NCI-H748 (cell line): ENCODE data around the gene KCTD15.
A peak's percentile ranks its signal among the peaks of the same experiment; 100 is the strongest.

Experiments
- DNase-seq: peaks from one replicate; lab custom pipeline; 2025; ENCODE audit not compliant: unreplicated experiment; lab: John Stamatoyannopoulos, UW

Gene KCTD15

DNA sequence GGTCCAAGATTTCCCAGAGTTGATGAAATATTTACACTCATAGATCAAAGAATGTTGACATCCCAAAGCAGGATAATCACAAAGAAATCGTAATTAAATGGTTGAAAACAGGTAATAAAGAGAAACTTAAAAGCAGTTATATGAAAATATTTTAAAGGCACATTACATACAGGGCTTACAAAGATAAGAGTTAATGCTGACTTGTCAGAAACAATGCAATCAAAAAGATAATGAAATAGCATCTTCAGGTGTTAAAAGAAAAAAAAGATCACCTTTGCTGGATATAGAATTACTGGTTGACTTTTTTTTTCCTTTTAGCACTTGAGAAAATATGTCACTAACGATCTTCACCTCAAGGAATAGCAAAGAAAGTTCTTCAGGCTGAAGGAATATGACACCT lies 48.8 kb downstream of the KCTD15 start:
- DNase-seq = no peak

GRCh38 chr19:33849551-33850147 lies 53.0 kb downstream of the KCTD15 start:
- DNase-seq = no peak

GRCh38 chr19:33859016-33859415 lies 62.3 kb downstream of the KCTD15 start:
- DNase-seq = peak; percentile 40

DNA sequence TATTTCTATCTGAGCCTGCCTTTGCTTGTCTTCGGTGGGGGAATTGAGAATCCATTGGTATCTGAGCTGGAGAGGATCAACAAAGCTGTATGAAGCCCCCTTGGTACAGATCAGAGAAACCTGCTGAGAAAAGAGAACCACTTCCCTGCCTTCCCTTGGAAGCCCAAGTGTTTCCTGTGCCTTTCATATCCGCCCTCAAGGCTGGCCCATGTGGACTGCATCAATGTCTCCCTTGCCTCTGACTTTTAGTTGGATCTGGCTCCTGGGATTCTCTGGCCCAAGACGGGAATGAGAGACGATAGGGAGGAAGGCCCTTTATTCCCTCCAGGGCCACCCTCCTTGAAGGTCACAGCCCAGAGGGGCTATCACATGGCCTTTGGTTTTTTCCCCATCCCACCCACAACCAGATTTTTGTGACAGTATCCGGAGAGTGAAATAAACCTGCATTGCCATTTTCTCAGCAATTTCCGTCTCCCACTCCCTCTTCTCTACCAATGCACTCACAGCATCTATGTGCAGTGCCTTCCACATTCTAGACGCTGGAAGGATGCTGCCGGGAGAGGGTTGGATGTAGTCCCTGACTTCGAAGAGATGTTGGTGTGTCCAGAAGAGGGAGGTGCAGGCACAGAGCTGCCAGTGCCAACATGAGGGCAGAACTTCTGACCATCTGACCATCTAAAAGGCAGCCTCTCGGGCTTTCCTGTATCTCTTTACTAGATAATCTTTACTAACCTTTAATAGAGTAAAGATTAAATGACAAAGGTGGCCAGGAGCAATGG lies 63.8 kb downstream of the KCTD15 start:
- DNase-seq = no peak

DNA sequence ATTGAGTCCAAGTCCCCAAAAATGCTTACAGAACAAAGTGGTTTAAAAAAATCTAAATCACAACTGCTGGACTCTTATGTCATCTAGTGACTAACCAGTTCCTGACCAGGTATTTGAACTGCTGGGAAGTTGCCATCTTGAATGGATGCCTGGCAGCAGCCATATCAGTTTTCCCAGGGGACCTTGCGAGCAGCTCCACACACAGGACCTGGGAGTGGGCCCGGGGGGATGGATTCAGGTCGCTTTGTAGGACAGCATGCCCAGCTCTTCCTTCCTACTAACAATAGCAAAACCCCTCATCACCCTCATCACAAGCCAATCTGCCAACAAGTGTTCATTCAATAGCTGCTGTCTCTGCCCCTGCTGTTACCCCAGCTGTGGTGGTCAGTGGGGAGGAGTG lies 65.3 kb downstream of the KCTD15 start:
- no peak for DNase-seq

GRCh38 chr19:33862981-33863380 lies 66.3 kb downstream of the KCTD15 start:
- DNase-seq = no peak

- DNase-seq = no peak
Measured at GRCh38 chr19:33863436-33863835, 66.8 kb downstream of the KCTD15 start.

- peak; percentile 26 for DNase-seq
Measured at GRCh38 chr19:33864311-33864850, 67.7 kb downstream of the KCTD15 start.

DNA sequence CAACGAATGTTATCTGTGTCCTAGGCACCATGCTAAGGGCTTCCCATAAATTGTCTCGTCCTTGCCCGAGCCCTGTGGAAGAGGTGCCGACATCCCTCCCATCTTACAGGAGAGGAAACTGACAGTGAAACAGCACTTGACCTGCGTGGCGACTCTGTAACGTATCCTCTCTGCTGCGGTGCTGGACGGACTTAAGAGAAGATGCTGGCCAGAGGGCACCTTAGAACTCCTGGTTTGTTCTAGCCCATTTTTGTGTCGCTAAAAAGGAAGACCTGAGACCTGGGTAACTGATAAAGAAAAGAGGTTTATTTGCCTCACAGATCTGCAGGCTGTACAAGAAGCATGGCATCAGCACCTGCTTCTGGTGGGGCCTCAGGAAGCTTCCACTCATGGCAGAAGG lies 68.6 kb downstream of the KCTD15 start:
- no peak for DNase-seq
